HUES6 (cell line): ENCODE measurements around the gene ANO1.
"Not testable (repeated sequence)": the region's sequence is repeated elsewhere in the genome, so short reads cannot be mapped to it uniquely, and the experiment has no call there.

Experiments used
- H3K27ac ChIP-seq: 2 replicates; pipeline ENCODE4 v1.7.0; 2013; ENCODE audit warnings: low read depth, mild to moderate bottlenecking, low read length, inconsistent platforms
- H3K27me3 ChIP-seq: 2 replicates; pipeline ENCODE4 v1.6.1; 2013; ENCODE audit warnings: low read length; ENCODE audit not compliant: control insufficient read depth, insufficient read depth
- H3K36me3 ChIP-seq: 2 replicates; pipeline ENCODE4 v1.6.1; 2013; ENCODE audit warnings: low read length; ENCODE audit not compliant: control insufficient read depth, insufficient read depth
- H3K4me1 ChIP-seq: 2 replicates; pipeline ENCODE4 v1.6.1; 2013; ENCODE audit warnings: low read length; ENCODE audit not compliant: control insufficient read depth, insufficient read depth
- H3K4me3 ChIP-seq: 2 replicates; pipeline ENCODE4 v1.5.1; 2013; ENCODE audit warnings: low read depth, low read length
- H3K9ac ChIP-seq: one replicate; pipeline ENCODE4 v1.6.1; 2013; ENCODE audit warnings: mild to moderate bottlenecking, low read length
- H3K9me3 ChIP-seq: 2 replicates; pipeline ENCODE4 v1.6.1; 2013; ENCODE audit warnings: low read depth, low read length; ENCODE audit not compliant: control insufficient read depth, insufficient read depth

Gene ANO1

DNA sequence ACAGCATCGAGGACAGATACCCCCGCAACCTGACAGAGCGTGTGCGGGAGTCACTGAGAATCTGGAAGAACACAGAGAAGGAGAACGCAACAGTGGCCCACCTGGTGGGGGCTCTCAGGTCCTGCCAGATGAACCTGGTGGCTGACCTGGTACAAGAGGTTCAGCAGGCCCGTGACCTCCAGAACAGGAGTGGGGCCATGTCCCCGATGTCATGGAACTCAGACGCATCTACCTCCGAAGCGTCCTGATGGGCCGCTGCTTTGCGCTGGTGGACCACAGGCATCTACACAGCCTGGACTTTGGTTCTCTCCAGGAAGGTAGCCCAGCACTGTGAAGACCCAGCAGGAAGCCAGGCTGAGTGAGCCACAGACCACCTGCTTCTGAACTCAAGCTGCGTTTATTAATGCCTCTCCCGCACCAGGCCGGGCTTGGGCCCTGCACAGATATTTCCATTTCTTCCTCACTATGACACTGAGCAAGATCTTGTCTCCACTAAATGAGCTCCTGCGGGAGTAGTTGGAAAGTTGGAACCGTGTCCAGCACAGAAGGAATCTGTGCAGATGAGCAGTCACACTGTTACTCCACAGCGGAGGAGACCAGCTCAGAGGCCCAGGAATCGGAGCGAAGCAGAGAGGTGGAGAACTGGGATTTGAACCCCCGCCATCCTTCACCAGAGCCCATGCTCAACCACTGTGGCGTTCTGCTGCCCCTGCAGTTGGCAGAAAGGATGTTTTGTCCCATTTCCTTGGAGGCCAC, 128.3 kb downstream of the ANO1 start:
- H3K9me3 ChIP-seq = no peaks in the 10 kb centered on the region
- peak overlapping the region; percentile 3 for H3K9ac ChIP-seq
- no peaks in the 10 kb centered on the region for H3K27me3 ChIP-seq
- peaks cover 38% of the 10 kb centered on the region for H3K4me1 ChIP-seq
- H3K27ac ChIP-seq = no peak overlapping the region
- H3K4me3 ChIP-seq = no peak overlapping the region
- peaks cover 37% of the 10 kb centered on the region for H3K36me3 ChIP-seq

DNA sequence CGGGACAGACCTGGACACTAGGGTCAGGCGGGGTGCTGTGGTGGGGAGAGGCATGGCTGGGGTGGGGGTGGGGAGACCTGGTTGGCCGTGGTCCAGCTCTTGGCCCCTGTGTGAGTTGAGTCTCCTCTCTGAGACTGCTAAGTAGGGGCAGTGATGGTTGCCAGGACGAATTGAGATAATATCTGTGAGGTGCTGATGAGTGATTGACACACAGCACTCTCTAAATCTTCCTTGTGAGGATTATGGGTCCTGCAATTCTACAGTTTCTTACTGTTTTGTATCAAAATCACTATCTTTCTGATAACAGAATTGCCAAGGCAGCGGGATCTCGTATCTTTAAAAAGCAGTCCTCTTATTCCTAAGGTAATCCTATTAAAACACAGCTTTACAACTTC, 128.9 kb downstream of the ANO1 start:
- no peak overlapping the region for H3K9ac ChIP-seq
- H3K4me1 ChIP-seq = peaks cover 38% of the 10 kb centered on the region
- H3K4me3 ChIP-seq = no peak overlapping the region
- H3K36me3 ChIP-seq = peaks cover 37% of the 10 kb centered on the region
- no peaks in the 10 kb centered on the region for H3K27me3 ChIP-seq
- no peak overlapping the region for H3K27ac ChIP-seq
- no peaks in the 10 kb centered on the region for H3K9me3 ChIP-seq

DNA sequence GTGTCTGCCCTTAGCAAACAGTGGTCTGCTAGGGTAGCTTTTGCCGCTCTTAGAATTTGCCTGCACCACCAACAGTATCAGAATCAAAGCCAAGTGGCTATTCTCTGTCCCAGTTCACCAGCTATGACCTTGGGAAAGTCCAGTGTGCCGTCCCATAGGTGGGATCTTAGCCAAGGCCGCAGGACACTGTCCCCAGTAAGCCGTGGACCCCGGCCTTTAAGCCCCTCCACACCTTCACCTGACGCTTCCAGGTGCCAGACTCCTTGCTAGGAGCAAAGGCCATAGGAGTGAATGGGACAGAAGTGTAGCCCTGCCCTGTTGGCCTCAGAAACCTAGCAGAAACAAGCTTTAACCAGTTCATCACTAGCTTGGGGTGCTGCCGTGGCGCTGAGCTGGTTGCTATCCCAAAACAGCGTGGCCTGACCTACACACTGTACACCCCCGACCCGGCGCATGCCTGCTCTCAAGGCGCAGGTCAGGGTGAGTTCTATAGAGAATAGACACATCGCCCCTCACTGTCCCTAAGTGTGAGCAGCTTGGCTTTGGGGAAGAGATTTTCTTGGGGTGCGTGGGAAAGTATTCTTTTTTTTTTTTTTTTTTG, 129.5 kb downstream of the ANO1 start:
- no peak overlapping the region for H3K27ac ChIP-seq
- no peaks in the 10 kb centered on the region for H3K27me3 ChIP-seq
- no peaks in the 10 kb centered on the region for H3K9me3 ChIP-seq
- H3K9ac ChIP-seq = no peak overlapping the region
- peaks cover 44% of the 10 kb centered on the region for H3K4me1 ChIP-seq
- H3K36me3 ChIP-seq = peaks cover 37% of the 10 kb centered on the region
- no peak overlapping the region for H3K4me3 ChIP-seq

DNA sequence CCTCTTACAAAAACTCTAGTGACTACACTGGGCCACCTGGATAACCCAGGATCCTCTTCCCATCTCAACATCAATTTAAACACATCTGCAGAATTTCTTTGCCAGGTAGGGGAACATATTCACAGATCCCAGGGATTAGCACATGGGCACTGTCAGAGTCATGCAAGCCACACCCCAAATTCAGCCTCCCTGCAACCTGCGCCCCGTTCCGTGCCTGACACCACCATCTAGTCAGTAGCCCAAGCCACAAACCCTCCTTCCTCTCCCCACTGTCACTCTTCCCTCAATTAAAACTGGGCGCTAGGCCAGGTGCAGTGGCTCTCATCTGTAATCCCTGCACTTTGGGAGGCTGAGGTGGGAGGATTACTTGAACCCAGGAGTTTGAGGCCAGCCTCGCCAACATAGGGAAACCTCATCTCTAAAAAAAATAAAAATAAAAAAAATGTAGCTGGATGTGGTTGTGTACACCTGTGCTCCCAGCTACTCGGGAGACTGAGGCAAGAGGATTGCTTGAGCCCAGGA, 131.3 kb downstream of the ANO1 start:
- Histone ChIP-seq H3K4me3 (no peak overlapping the region), H3K27ac (no peak overlapping the region), H3K9ac (no peak overlapping the region), H3K9me3 (no peaks in the 10 kb centered on the region), H3K4me1 (peaks cover 47% of the 10 kb centered on the region), H3K27me3 (no peaks in the 10 kb centered on the region), H3K36me3 (peaks cover 37% of the 10 kb centered on the region)

DNA sequence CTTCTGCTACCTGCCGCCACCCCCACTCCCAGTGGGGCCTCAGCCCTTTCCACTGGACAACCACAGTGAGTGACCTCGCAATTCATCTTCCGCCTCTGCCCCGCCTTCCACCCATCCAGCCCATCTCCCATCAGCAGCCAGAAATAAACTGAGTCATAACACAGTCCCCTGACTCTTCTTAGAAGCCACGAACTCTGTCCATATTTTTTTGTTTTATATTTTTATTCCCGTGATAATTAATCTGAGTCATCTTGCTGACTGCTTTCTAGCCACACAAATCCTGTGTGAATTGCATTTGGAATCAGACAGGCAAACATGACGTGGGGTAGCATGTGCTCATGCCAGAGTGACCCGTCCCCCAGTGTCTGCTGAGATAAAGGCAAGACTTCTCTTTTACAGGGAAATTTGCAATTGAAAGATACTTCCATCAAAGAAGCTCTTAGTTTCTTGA, 132.0 kb downstream of the ANO1 start:
- Histone ChIP-seq H3K4me1 (peaks cover 41% of the 10 kb centered on the region), H3K9ac (no peak overlapping the region), H3K9me3 (no peaks in the 10 kb centered on the region), H3K27me3 (no peaks in the 10 kb centered on the region), H3K27ac (no peak overlapping the region), H3K4me3 (no peak overlapping the region), H3K36me3 (peaks cover 33% of the 10 kb centered on the region)

DNA sequence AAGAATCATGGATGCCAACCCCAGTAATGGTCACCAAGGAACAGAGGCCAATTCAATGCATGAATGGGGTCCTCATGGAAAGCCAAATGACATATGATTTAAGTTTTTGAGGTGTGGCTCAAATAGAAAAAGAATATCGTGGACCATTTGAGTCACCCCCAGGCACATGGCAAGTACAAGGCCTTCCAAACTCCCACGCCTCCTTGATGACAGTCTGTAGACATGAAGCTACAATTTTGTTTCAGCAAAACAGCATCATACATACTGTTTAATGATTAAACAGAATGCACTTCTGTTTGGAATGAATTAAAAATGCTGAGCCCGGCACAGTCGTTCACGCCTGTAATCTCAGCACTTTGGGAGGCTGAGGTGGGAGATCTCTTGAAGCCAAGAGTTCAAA, 132.4 kb downstream of the ANO1 start:
- H3K9ac ChIP-seq = no peak overlapping the region
- H3K36me3 ChIP-seq = peaks cover 28% of the 10 kb centered on the region
- H3K27me3 ChIP-seq = no peaks in the 10 kb centered on the region
- H3K4me1 ChIP-seq = peaks cover 36% of the 10 kb centered on the region
- H3K4me3 ChIP-seq = no peak overlapping the region
- no peaks in the 10 kb centered on the region for H3K9me3 ChIP-seq
- H3K27ac ChIP-seq = no peak overlapping the region

DNA sequence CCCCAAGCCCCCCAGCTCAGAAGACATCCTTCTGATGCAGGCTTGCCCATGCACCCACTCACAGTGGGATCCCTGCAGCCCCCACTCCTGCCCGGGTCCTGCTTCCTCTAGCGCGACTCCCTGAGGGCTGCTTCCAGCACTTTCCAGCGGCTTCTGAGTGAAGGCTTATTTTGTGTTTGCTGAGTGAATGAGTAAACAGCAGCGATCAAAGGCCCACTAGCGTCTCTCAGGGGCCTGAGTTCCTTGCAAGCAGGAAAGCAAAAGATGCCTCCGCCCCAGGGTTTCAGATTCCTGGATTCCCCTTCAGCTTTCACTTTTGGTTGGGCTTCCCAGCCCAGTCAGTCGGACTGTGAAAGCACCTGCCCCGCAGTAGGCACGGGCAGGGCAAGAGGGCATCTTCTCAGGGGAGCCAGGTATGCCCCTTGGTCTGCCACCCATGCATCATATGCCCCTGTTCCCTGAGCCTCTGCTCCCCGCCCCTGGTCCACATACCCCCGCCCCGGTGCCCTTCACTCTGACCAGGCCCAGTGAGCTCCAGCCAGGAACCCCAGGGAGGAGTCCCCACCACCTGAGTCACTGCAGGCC, 134.2 kb downstream of the ANO1 start:
- H3K9ac ChIP-seq = peak overlapping the region; percentile 63

DNA sequence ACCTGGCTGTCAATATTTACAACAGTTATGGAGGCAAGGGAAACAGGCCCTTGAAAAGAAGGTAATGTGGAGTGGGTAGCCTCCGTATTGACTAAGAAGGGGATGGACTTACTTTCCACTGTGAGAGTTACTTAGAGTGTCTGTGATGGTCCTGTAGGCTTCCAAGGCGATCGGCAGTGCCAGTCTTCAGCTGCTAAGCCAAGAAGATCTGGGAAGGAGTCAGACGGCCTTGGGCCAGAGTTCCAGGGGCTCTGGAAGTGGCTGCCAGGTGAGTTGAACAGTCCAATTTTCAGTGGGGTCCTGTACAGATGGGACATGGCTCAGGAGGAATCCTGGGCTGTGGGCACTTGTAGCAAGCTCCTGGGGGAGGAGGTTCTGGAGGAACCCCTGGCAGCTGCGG, 139.3 kb downstream of the ANO1 start:
- not testable (repeated sequence) for H3K4me3 ChIP-seq, H3K27me3 ChIP-seq, H3K9me3 ChIP-seq, H3K27ac ChIP-seq, H3K9ac ChIP-seq, H3K36me3 ChIP-seq
- peaks cover 25% of the 10 kb centered on the region for H3K4me1 ChIP-seq

More for the DNA sequence above, 134.2 kb downstream of the ANO1 start:
- H3K36me3 ChIP-seq = peaks cover 11% of the 10 kb centered on the region
- H3K4me1 ChIP-seq = peaks cover 29% of the 10 kb centered on the region
- H3K27ac ChIP-seq = peak overlapping the region; percentile 40; the same call in 1 of the 2 replicates
- no peak overlapping the region for H3K4me3 ChIP-seq
- no peaks in the 10 kb centered on the region for H3K27me3 ChIP-seq
- H3K9me3 ChIP-seq = no peaks in the 10 kb centered on the region

DNA sequence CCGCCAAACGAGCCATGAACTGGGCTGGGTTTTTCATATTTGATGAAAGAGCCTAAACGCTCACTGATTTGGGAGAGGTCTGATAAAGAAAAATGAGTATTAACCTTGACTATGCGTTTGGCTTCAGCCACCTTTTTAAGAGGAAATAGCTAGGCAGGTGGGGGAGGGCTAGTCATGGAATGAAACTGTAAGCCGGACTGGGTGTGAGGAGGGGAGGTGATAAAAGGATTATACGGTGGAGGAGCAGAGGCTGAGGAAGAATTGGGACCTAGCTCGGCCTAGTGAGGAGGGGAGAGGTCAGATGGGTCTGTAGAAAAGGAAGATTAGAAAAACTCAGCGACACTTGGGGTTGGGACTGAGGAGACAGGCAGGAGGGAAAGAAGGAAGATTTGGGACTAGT, 140.0 kb downstream of the ANO1 start:
- H3K36me3 ChIP-seq, H3K9me3 ChIP-seq, H3K27ac ChIP-seq, H3K27me3 ChIP-seq: not testable (repeated sequence)
- H3K4me1 ChIP-seq = peaks cover 18% of the 10 kb centered on the region; the same call in 1 of the 2 replicates
- peak overlapping the region; percentile 6; the same call in 1 of the 2 replicates for H3K4me3 ChIP-seq
- peak overlapping the region; percentile 17 for H3K9ac ChIP-seq

DNA sequence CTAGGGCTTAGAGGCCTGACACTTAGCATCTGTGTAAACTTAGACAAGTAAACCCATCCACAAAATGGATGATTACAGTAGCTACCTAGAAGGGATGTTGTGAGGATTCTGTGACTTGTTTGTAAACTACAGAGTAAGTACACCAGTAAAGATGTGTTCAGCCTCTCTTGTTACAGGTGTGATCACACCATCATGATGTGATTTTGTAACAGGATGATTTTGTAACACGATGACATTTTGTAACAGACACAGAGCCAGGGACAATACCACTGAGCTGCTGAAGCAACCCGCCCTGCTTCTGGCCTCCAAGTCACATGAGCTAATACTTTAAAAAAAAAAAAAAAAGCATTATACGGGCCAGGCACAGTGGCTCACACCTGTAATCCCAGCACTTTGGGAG, 142.0 kb downstream of the ANO1 start:
- H3K36me3 ChIP-seq = no peaks in the 10 kb centered on the region
- H3K27me3 ChIP-seq = no peaks in the 10 kb centered on the region
- H3K9me3 ChIP-seq = peaks cover 3% of the 10 kb centered on the region; the same call in 1 of the 2 replicates
- H3K9ac ChIP-seq = peak overlapping the region; percentile 35
- H3K27ac ChIP-seq = peak overlapping the region; percentile 34; the same call in 1 of the 2 replicates
- no peak overlapping the region for H3K4me3 ChIP-seq
- peaks cover 15% of the 10 kb centered on the region; the same call in 1 of the 2 replicates for H3K4me1 ChIP-seq

DNA sequence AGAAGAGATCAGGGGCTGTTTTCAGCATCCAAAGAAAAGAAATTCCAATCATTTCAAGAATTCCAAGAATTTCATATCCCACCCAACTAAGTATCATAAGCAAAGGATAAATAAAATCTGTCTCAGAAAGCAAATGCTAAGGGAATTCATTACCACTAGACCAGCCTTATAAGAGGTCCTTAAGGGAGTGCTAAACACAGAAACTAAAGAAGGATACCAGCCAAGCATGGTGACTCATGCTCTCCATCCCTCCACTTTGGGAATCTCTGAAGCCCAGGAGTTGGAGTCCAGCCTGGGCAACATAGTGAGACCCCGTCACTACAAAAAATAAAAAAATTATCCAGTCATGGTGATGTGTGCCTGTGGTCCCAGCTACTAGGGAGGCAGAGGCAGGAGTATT, 142.8 kb downstream of the ANO1 start:
- no peaks in the 10 kb centered on the region for H3K27me3 ChIP-seq

More for the DNA sequence above, 142.8 kb downstream of the ANO1 start:
- no peak overlapping the region for H3K9ac ChIP-seq
- H3K4me1 ChIP-seq = peaks cover 17% of the 10 kb centered on the region
- H3K4me3 ChIP-seq = no peak overlapping the region
- H3K36me3 ChIP-seq = no peaks in the 10 kb centered on the region
- H3K27ac ChIP-seq = peak overlapping the region; percentile 41; the same call in 1 of the 2 replicates
- peaks cover 3% of the 10 kb centered on the region; the same call in 1 of the 2 replicates for H3K9me3 ChIP-seq
